Activated CD4-positive, alpha-beta T cell treated with anti-CD3 and anti-CD28 coated beads, Interleukin-2, amount 50 U/mL, for 16 hours (primary cell): Measurements from ENCODE around the gene SGCD.
"Not testable (repeated sequence)": the region's sequence is repeated elsewhere in the genome, so short reads cannot be mapped to it uniquely, and the experiment has no call there.

ENCODE experiments used
- DNase-seq: peaks from one replicate; pipeline ENCODE4 v3.0.0-alpha.2; 2020

SGCD gene

GRCh38 chr5:156587012-156587411 lies 260.0 kb downstream of the SGCD start:
- no peak for DNase-seq

GRCh38 chr5:156588306-156588705 lies 261.3 kb downstream of the SGCD start:
- no peak for DNase-seq

GRCh38 chr5:156589104-156589945 lies 262.4 kb downstream of the SGCD start:
- DNase-seq, result no peak

- DNase-seq, result no peak
These were observed 262.9 kb downstream of the SGCD start for GRCh38 chr5:156589946-156590216.

- no peak for DNase-seq
These were observed 264.0 kb downstream of the SGCD start for GRCh38 chr5:156590978-156591377.

GRCh38 chr5:156591631-156592030 lies 264.7 kb downstream of the SGCD start:
- no peak for DNase-seq

- DNase-seq, result no peak
These were observed 266.6 kb downstream of the SGCD start for GRCh38 chr5:156593546-156593945.

- no peak for DNase-seq
These were observed 267.4 kb downstream of the SGCD start for GRCh38 chr5:156594406-156594805.

- DNase-seq, result no peak
These were observed 268.3 kb downstream of the SGCD start for GRCh38 chr5:156595132-156595787.

- no peak for DNase-seq
These were observed 270.3 kb downstream of the SGCD start for GRCh38 chr5:156597276-156597675.

- no peak for DNase-seq
These were observed 272.0 kb downstream of the SGCD start for GRCh38 chr5:156598964-156599363.

- not testable (repeated sequence) for DNase-seq
These were observed 283.6 kb downstream of the SGCD start for GRCh38 chr5:156610582-156610981.

GRCh38 chr5:156615901-156616300 lies 288.9 kb downstream of the SGCD start:
- DNase-seq, result no peak

- no peak for DNase-seq
These were observed 290.5 kb downstream of the SGCD start for GRCh38 chr5:156617426-156617825.

GRCh38 chr5:156618601-156619000 lies 291.6 kb downstream of the SGCD start:
- DNase-seq, result no peak

- no peak for DNase-seq
These were observed 294.8 kb downstream of the SGCD start for GRCh38 chr5:156621719-156622118.

GRCh38 chr5:156623381-156624040 lies 296.5 kb downstream of the SGCD start:
- no peak for DNase-seq

GRCh38 chr5:156624686-156625085 lies 297.7 kb downstream of the SGCD start:
- DNase-seq, result no peak

GRCh38 chr5:156628421-156628820 lies 301.5 kb downstream of the SGCD start:
- DNase-seq, result no peak

GRCh38 chr5:156631005-156631404 lies 304.0 kb downstream of the SGCD start:
- DNase-seq, result no peak

- no peak for DNase-seq
These were observed 307.3 kb downstream of the SGCD start for GRCh38 chr5:156634301-156634700.

- no peak for DNase-seq
These were observed 313.8 kb downstream of the SGCD start for GRCh38 chr5:156640691-156641241.

- DNase-seq, result no peak
These were observed 314.7 kb downstream of the SGCD start for GRCh38 chr5:156641686-156642085.

- no peak for DNase-seq
These were observed 320.1 kb downstream of the SGCD start for GRCh38 chr5:156647034-156647451.
